ENCODE data around the gene POLR2F.

The POLR2F gene

DNA sequence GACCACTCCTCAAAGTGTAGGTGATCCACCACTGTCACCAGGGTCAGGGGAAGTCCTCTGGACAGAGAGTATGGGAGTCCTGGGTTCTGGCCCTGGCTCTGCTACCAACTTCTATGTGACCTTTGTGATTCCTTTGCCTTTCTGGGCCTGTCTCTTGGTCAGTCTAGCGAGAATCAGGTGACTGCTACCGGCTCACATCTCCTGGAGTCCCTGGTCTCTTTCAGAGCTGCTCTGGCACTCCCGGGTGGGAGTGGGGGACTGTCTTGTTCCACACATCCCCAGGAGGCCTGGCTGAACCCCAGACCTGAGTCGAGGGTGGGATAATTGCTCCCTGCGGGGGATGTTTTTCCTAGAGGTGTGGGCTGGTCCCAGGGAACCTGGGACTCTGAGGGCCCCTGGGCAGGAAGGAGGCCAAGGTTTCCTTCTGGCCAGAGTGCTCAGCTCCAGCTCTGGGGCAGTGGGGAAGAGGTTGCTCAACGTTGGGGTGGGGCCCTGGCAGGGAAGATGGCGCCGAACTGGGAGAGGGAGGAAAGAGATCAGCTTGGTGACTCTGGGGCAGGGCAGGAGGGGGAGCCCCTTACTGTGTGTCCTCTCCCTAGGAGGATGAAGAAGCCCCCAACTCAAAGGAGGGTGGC is 28.8 kb downstream of the POLR2F start:
- DNase-seq (ENCODE audit: low spot score), result no peak

DNA sequence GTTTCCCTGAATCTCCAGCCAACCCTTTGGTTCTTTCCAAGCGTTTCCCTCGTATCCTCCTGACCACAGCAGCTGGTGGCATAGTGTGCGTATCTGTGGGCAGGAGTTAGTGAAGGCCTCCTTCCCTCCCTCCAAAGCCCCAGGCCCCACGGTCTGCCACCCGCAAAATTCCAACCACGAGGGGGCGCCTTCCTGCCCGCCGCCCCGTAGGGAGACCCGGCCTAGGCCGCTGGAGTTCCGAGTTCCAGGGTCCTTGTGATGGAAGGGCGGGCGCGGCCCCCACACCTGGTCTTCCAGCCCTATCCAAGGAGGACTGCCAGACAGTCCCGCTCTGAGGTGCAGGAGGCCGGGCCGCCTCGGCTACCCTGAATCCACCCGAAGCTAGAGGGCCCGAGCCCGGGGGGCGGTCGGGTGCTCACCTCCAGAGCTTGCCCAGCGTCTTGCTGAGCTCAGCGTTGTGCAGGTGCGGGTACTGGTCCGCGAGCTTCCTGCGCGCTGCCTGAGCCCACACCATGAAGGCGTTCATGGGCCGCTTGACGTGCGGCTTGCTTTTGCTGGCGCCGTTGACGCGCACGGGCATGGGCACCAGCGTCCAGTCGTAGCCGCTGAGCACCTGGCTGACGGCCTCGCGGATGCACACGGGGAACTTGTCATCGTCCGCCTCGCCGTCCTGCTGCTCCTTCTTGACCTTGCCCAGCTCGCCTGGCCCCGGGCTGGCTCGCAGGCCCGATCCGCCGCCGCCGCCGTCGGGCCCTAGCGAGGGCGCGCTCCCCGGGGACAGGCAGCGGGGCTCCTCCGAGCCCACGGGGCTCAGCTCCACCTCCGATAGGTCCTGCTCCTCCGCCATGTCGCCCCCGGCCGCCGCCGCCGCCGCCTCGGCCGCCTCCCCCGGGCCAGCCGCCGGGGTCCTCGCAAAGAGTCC is 29.7 kb downstream of the POLR2F start:
- DNase-seq (ENCODE audit: low spot score), result no peak

DNA sequence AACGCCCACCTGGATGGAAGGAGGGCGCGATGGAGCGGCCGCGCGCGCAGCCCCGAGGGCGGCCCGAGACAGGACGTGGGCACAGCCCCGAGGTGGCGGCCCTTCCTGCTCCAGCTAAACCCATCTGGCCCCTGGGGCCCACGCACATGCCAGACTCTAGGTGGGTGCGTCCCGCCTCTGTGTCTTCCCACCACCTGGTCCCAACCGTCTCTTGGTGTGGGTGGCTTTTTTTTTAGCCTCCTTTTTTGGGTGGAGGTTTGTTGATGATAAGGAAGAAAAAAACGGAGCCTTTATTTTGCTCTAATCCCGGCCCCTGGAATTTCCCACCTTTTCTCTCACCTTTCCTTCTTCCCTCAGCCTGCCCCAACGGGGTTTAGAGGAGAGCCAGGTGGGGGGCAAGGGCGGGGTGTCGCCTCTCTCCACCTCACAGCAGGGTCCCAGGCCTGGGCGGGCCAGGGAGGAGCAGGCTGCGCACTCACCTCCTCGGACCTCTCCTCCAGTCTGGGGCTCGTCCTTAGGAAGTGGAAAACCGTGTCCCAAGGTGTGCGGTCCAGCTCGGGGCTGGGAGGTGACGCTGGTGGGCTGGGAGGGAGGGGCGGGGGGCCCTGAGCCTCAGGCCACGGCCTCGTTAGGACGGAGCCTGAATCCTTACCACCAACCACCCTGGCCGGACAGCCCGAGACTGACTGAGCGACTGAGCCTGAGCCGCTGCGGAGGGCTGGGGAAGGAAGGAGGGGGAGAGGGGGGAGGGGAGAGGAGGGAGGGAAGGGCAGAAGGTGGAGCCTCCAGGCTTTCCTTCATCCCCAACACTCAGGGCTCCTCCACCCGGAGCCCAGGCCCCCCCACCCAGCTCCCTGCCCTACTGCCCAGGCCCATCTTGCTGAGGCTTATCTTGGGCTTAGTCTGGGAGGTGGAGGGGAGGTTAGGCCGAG is 30.6 kb downstream of the POLR2F start, which contains the start of gene SOX10:
Gene SOX10 (minus strand): TSS at position 696 of the 932 bp plus-strand sequence. CDS start 771 bp downstream, outside the sequence.
- DNase-seq (ENCODE audit: low spot score), result no peak

DNA sequence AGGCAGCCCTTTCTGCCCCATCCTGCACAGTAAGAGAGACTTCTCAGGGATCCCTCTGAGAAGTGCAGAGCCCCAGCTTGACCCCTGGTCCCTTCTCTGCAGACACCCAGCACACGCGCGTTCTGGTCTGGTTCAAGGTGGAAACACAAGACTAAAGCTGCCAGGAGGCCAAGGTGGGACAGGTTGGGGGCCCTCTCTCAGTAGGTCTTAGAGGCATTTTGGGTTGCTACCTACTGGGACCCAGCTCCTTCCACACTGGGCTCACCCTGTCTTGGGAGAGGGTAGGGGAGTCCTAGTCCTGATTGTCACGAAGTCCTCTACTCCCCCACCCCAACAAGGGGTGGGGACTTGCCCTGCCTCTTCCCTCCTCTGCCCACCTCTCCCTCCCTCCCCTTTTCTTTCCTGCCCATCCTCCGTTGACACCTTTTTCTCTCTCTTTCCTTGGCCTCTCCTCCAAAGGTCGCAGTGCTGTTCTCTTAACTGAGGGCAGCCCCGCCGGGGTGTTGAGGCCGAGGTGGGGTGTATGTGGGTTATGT is 31.6 kb downstream of the POLR2F start:
- no peak for DNase-seq (ENCODE audit: low spot score)

DNA sequence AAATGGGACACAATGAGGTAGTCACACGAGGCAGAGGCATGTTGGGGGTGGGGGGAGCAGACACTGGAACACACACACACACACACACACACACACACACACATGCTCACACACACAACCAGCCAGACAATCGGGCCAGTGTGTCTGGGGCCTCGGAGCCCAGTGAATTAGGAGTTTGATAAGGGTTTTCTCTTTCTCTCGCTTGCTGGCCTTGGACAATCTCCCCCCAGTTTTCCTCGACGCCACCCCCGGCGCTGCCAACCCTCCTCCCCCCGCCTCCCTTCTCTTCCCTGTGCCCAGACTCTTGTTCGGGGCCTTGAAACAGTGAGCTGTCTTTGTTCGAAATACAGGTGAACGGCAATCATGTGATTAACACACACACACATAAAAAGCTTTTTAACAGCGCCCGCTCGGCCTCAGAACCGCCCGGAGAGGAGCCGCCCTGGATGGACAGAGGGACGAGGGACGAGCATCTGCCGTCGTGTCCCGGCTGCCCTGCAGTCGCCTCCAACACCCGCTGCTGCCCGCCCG is 32.3 kb downstream of the POLR2F start:
- DNase-seq (ENCODE audit: low spot score), result no peak

DNA sequence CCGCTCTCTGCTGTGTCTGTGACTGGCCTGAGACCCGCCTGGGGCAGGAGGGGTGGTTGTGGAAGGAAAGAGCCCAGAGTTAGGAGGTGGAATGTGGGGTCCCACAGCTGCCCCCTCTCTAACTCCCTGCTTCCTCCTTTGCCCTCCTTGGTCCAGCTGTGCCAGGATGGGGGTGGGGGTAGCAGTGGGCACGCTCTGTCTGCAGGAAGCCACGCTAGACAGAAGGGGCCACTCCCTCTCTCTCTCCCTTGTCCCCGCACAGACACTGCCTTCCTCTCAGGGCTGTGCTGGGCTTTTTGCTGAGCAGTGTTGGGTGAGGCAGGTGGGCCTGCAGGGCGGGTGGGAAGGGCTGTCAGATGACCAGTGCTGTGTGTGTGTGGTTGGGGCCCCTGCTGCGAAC is 32.9 kb downstream of the POLR2F start:
- no peak for DNase-seq (ENCODE audit: low spot score)

GRCh38 chr22:37989146-37990045 is 35.9 kb downstream of the POLR2F start:
- no peak for DNase-seq (ENCODE audit: low spot score)

- DNase-seq (ENCODE audit: low spot score), result no peak
Measured at GRCh38 chr22:37990301-37990700, 36.8 kb downstream of the POLR2F start.

GRCh38 chr22:37990862-37991261 is 37.4 kb downstream of the POLR2F start:
- no peak for DNase-seq (ENCODE audit: low spot score)

GRCh38 chr22:37991731-37992442 is 38.4 kb downstream of the POLR2F start:
- DNase-seq (ENCODE audit: low spot score), result no peak

- DNase-seq (ENCODE audit: low spot score), result no peak
Measured at GRCh38 chr22:37994049-37994448, 40.5 kb downstream of the POLR2F start.

DNA sequence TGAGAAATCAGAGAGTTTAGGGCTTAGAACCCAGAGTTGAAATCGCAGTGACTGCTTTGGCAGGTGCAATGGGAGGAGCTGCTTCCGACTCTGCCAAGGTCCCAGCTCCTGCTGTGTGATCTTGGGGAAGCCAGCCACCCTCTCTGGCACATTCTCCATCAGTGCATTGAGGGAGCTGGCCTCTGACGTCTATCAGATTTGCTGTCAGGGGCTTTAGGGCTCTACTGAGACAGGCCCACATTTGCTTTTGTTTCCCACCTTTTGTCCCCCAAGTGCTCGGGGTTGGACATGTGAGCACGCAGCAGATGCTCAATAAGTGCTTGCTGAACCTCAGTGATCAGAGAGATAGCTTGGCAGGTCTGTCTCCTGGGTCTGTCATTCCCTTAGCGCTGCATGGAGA is 41.5 kb downstream of the POLR2F start:
- no peak for DNase-seq (ENCODE audit: low spot score)

GRCh38 chr22:37995460-37995859 is 42.0 kb downstream of the POLR2F start:
- no peak for DNase-seq (ENCODE audit: low spot score)

DNA sequence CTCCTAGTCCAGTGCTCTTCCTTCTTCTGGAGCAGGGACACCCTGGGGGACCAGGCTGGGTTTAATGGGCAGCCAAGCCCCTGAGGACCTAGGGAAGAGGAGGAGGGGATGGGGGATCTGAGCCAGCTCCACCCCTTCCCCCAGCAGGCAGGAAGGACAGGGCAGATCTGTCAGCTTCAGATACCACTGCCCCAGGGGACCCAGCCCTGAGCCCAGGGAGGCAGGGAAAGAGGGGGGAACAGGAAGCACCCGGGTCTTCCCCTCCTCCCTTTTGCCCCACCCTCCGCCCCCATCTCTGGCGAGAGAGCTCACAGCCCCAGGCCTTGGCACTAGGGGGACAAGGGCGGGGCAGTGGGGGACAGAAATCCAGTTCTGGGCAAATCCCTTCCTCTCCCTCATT is 42.6 kb downstream of the POLR2F start:
- no peak for DNase-seq (ENCODE audit: low spot score)

DNA sequence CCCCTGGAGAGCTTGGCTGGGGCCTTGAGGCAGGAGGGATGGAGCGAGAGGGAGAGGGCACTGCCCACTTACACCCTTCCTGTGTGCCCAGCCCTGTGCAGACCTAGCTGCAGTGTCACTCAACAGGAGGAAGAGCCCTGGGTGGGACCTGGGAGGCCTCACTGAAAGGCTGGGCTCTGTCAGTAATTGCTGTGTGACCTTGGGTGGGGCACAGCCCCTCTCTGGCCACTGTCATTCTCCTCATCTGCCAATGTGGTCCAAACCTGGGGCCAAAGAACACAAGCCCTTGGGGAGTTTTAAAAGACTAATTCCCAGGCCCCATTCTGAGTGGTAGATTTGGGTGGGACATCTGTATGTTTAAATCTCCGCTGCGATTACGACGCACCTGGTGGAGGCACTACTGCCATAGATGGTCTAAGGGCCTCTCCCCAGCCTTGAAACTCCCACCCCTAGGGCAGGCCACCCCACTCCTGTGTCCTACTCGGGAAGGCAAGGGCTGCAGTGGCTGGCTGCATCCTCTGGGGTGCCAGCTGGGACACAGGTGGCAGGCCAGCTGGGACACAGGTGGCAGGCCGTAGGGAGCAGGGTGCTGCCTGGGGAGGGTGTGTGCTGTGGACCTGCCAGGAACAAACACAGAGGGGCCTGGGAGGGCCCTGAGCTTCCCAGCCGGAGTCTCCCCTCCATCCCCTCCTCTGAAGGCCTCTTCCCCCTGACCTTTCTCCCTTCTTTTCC is 43.2 kb downstream of the POLR2F start:
- DNase-seq (ENCODE audit: low spot score), result peak; percentile 29

DNA sequence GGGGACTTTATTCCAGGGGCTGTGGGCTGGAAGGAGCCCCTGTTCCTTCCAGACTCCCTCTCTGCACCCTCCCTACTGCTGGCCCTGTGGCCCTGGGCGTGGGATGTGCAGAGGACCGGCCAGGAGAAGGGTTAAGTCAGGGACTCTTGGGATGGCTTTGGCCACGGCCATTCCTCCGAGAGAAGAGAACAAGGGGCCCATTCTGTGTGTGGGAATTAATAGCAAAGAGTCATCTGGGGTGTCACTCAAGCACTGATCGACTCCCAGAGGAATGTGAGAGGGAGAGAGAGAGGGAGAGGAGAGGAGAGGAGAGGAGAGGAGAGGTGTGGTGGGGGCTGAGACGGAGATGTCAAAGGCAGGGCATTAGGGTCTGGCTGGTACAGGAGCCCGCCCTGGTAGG is 45.0 kb downstream of the POLR2F start:
- no peak for DNase-seq (ENCODE audit: low spot score)

DNA sequence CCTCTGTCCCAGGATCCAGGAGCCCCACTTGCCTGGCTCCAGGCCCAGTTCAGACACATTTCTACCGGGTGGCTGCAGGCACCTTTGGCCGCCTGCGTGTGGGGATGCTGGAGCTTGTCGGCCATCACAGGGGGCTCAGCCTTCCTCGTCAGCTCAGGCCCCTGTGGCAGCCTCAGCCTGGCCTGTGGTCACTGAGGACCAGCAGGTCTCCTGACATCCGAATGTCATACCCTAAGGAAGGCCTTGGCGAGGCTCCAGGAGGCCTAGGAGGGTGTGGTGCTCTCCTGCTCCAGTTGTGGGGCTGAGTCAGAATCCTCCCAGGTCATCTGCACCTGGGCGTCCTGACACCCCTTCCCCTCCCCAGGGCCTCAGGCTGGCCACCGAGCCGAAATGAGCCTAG is 45.7 kb downstream of the POLR2F start:
- DNase-seq (ENCODE audit: low spot score), result no peak

DNA sequence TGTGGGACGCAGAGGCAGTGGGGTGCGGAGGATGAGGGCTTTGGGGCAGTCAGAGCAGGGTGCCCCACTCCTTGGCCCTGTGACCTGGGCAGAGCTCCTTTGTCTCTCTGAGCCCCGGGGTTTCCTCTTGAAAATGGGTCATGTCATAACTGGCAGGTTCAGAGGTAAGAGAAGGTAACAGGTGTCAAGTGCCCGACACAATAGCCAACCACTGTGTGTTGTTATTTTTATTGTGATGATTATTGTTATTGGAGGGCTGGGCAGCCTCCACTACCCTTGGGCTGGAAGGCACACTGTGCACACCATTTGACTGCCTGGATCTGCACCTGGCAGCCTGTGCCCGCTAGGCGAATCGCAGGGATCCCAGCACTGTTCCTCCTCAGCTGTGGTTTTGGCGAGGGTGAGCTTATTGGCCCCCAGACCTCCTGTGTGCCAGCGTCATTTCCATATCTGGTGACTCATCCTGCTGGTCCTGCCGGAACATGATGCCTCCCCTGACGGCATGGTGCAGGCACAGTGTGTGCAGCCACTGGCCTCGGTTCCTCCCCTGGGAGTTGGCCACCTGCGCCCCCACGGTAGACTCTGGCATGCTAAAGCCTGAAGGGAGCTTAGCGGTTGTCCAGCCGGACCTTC is 46.3 kb downstream of the POLR2F start:
- peak; percentile 81 for DNase-seq (ENCODE audit: low spot score)

DNA sequence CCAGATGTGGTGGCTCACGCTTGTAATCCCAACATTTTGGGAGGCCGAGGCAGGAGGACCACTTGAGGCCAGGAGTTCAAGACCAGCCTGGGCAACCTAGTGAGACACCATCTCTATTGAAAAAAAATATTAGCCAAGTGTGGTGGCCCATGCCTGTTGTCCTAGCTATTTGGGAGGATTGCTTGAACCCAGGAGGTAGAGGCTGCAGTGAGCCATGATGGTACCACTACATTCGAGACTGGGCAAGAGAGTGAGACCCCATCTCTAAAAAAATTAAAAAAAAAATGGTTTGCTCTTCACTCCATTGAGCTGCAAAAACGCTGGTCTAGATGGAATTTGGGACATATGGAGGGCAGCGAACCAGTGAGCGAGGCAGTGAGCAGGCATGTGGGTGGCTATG is 52.4 kb downstream of the POLR2F start:
- DNase-seq (ENCODE audit: low spot score), result no peak

Measured in cerebellar cortex (tissue), 1 donor.